Smooth muscle cell (in vitro differentiated cells): ENCODE results near the gene ATXN1. TPM values are rescaled to one million over a fixed set of nuclear protein-coding genes. Genes with fewer than 3 reads are reported as not detected.

Source experiments
- DNase-seq: peaks from one replicate; lab custom pipeline; 2025; ENCODE audit not compliant: unreplicated experiment; lab: John Stamatoyannopoulos, UW
- H2AFZ ChIP-seq: fragments of 200-600 bp; sonication (generic); 2 replicates; pipeline ENCODE4 v1.6.0; 2016; ENCODE audit warnings: antibody characterized with exemption, low read depth, mild to moderate bottlenecking
- H3F3A ChIP-seq: fragments of 200-600 bp; sonication (generic); 2 replicates; pipeline ENCODE4 v1.6.0; 2017; ENCODE audit warnings: antibody characterized with exemption, low read depth
- H3K27ac ChIP-seq: fragments of 200-600 bp; sonication (generic); 2 replicates; pipeline ENCODE4 v1.5.1; 2016; ENCODE audit warnings: low read depth, mild to moderate bottlenecking
- H3K27me3 ChIP-seq: fragments of 200-600 bp; sonication (generic); 2 replicates; pipeline ENCODE4 v1.6.1; 2016; ENCODE audit warnings: low read depth, mild to moderate bottlenecking
- H3K36me3 ChIP-seq: fragments of 200-600 bp; sonication (generic); 2 replicates; pipeline ENCODE4 v1.5.1; 2016; ENCODE audit warnings: low read depth
- H3K4me1 ChIP-seq: fragments of 200-600 bp; sonication (generic); 2 replicates; pipeline ENCODE4 v1.5.1; 2016; ENCODE audit warnings: low read depth
- H3K4me2 ChIP-seq: fragments of 200-600 bp; sonication (generic); 2 replicates; pipeline ENCODE4 v1.6.0; 2016; ENCODE audit warnings: mild to moderate bottlenecking
- H3K4me3 ChIP-seq: fragments of 200-600 bp; sonication (generic); 2 replicates; pipeline ENCODE4 v1.5.1; 2016; ENCODE audit warnings: mild to moderate bottlenecking
- H3K79me2 ChIP-seq: fragments of 200-600 bp; sonication (generic); 2 replicates; pipeline ENCODE4 v1.6.0; 2016; ENCODE audit warnings: low read depth, mild to moderate bottlenecking
- H3K9ac ChIP-seq: fragments of 200-600 bp; sonication (generic); 2 replicates; pipeline ENCODE4 v1.6.0; 2016; ENCODE audit warnings: low read depth
- H3K9me3 ChIP-seq: fragments of 200-600 bp; sonication (generic); replicated peaks from 2 replicates; pipeline ENCODE4 v1.5.1; 2016; ENCODE audit warnings: low read depth
- H4K20me1 ChIP-seq: fragments of 200-600 bp; sonication (generic); 2 replicates; pipeline ENCODE4 v1.6.0; 2016; ENCODE audit warnings: low read depth
- CTCF ChIP-seq: fragments of 200-600 bp; sonication (generic); IDR thresholded peaks from 2 replicates; pipeline ENCODE4 v1.5.1; 2017; ENCODE audit warnings: borderline replicate concordance, mild to moderate bottlenecking, antibody characterized with exemption; ENCODE audit not compliant: insufficient read depth, poor library complexity, severe bottlenecking
- WGBS: methylation state at CpG from one replicate; pipeline ENCODE4 v1.1.7; 2016; ENCODE audit warnings: low lambda C conversion rate; 5-methylcytosine and 5-hydroxymethylcytosine counted together
- polyA plus RNA-seq: library from polyadenylated mRNA; unstranded; fragments of >200 nt; fragmentation: Nextera tagmentation; extraction: Ambion mirVana; gene quantifications from 2 replicates; pipeline ENCODE4 v1.2.1, GENCODE V29; 2016
- total RNA-seq: library from RNA; depleted of rRNA; stranded (reverse); fragments of >200 nt; gene quantifications from 2 replicates; pipeline ENCODE4 v1.2.3, GENCODE V29; 2014

Gene ATXN1
- total and polyA plus RNA-seq, 2 experiments from 2014 or later = 17.9 to 40.6 TPM

- no peaks in the 10 kb centered on the region for H3K27me3 ChIP-seq
- no peaks in the 10 kb centered on the region for H4K20me1 ChIP-seq
- H3K4me3 ChIP-seq = no peak overlapping the region
- H3K27ac ChIP-seq = peak overlapping the region; percentile 81
- H2AFZ ChIP-seq = no peak overlapping the region
- H3K4me2 ChIP-seq = peak overlapping the region; percentile 60
- DNase-seq = no peak
- H3K9me3 ChIP-seq = no peaks in the 10 kb centered on the region
- 52% methylated on average over 9 of the region's 9 CpGs for WGBS
- H3K9ac ChIP-seq = peak overlapping the region; percentile 15
- peaks cover 89% of the 10 kb centered on the region for H3K79me2 ChIP-seq
- H3K36me3 ChIP-seq = no peaks in the 10 kb centered on the region
- no peak for TF ChIP-seq CTCF
- peaks cover 8% of the 10 kb centered on the region for H3K4me1 ChIP-seq
- H3F3A ChIP-seq = peaks cover 7% of the 10 kb centered on the region
Observed at GRCh38 chr6:16717275-16717942, 43.9 kb downstream of the ATXN1 start.

- no peak overlapping the region for H3K4me3 ChIP-seq
- H3K4me1 ChIP-seq = peaks cover 5% of the 10 kb centered on the region
- 84% methylated on average over 2 of the region's 2 CpGs for WGBS
- peaks cover 16% of the 10 kb centered on the region for H3F3A ChIP-seq
- no peaks in the 10 kb centered on the region for H3K9me3 ChIP-seq
- no peaks in the 10 kb centered on the region for H3K36me3 ChIP-seq
- no peak overlapping the region for H3K9ac ChIP-seq
- H3K79me2 ChIP-seq = peaks cover 88% of the 10 kb centered on the region
- no peaks in the 10 kb centered on the region for H3K27me3 ChIP-seq
- no peak for TF ChIP-seq CTCF
- H4K20me1 ChIP-seq = no peaks in the 10 kb centered on the region
- no peak overlapping the region for H3K4me2 ChIP-seq
- peak overlapping the region; percentile 56 for H3K27ac ChIP-seq
- no peak overlapping the region for H2AFZ ChIP-seq
- DNase-seq = no peak
Observed at GRCh38 chr6:16716321-16716858, 44.9 kb downstream of the ATXN1 start.

- peak overlapping the region; percentile 58 for H3K9ac ChIP-seq
- no peaks in the 10 kb centered on the region for H3K27me3 ChIP-seq
- H4K20me1 ChIP-seq = no peaks in the 10 kb centered on the region
- peaks cover 5% of the 10 kb centered on the region for H3K4me1 ChIP-seq
- H3K79me2 ChIP-seq = peaks cover 88% of the 10 kb centered on the region
- no peak for TF ChIP-seq CTCF
- H3K27ac ChIP-seq = peak overlapping the region; percentile 89
- H3K4me2 ChIP-seq = peak overlapping the region; percentile 38
- WGBS = 94% methylated on average over 9 of the region's 9 CpGs
- H2AFZ ChIP-seq = no peak overlapping the region
- no peak overlapping the region for H3K4me3 ChIP-seq
- H3K9me3 ChIP-seq = no peaks in the 10 kb centered on the region
- DNase-seq = no peak
- H3K36me3 ChIP-seq = no peaks in the 10 kb centered on the region
- peaks cover 16% of the 10 kb centered on the region for H3F3A ChIP-seq
Observed at GRCh38 chr6:16713597-16713996, 47.7 kb downstream of the ATXN1 start.
